A549 treated with RU486 at 1 μM for 4 hours (cell line): Measurements from ENCODE around the gene ESPN. TPM values are rescaled to one million over a fixed set of nuclear protein-coding genes. Genes with fewer than 3 reads are reported as not detected.

Experiments used
- total RNA-seq: library from RNA; stranded (reverse); fragments of 200-300 nt; extraction: Qiagen RNA extraction; gene quantifications from 5 replicates; pipeline ENCODE4 v1.2.3, GENCODE V29; 2022; ENCODE audit warnings: low read depth

The ESPN gene, protein sequence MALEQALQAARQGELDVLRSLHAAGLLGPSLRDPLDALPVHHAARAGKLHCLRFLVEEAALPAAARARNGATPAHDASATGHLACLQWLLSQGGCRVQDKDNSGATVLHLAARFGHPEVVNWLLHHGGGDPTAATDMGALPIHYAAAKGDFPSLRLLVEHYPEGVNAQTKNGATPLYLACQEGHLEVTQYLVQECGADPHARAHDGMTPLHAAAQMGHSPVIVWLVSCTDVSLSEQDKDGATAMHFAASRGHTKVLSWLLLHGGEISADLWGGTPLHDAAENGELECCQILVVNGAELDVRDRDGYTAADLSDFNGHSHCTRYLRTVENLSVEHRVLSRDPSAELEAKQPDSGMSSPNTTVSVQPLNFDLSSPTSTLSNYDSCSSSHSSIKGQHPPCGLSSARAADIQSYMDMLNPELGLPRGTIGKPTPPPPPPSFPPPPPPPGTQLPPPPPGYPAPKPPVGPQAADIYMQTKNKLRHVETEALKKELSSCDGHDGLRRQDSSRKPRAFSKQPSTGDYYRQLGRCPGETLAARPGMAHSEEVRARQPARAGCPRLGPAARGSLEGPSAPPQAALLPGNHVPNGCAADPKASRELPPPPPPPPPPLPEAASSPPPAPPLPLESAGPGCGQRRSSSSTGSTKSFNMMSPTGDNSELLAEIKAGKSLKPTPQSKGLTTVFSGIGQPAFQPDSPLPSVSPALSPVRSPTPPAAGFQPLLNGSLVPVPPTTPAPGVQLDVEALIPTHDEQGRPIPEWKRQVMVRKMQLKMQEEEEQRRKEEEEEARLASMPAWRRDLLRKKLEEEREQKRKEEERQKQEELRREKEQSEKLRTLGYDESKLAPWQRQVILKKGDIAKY
- 0.32 to 0.61 TPM (median 0.48 TPM) in 5 replicates for total RNA-seq

DNA sequence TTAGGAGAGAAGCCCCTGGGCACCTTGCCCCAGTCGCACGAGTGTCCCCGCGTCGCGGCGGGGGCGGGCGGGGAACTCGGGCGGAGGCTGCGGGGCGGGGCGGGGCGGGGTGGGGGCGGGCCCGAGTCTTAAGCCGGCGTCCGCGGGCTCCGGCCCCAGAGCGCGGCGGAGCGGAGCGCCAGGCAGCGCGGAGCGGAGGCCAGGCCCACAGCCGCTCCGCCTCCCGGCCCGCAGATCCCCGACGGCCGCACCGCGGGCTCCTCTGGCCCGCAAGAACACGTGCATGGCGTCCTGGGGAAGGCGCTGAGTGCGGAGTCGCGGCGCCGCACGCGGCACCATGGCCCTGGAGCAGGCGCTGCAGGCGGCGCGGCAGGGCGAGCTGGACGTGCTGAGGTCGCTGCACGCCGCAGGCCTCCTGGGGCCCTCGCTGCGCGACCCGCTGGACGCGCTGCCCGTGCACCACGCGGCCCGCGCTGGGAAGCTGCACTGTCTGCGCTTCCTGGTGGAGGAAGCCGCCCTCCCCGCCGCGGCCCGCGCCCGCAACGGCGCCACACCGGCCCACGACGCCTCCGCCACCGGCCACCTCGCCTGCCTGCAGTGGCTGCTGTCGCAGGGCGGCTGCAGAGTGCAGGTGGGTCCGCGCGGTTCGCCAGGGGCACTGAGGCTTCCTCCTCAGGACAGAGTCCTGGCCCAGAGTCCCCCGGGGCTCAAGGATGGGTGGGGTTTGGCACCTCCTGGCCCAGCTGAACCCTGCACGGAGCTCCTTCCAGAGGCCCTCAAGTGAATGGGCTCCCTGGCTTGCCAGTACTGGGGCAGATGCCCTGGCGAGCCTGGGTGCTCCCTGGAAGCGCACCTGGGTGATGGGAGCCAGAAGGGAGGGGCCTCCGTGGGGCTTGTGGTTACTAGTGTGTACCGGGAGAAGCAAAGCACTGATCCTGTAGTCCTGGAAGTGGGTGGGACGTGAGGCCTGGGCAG is at the start of gene ESPN:
ESPN (plus strand) TSS at position 158 of the 975 bp plus-strand sequence; CDS start at position 338, 180 bp downstream.

DNA sequence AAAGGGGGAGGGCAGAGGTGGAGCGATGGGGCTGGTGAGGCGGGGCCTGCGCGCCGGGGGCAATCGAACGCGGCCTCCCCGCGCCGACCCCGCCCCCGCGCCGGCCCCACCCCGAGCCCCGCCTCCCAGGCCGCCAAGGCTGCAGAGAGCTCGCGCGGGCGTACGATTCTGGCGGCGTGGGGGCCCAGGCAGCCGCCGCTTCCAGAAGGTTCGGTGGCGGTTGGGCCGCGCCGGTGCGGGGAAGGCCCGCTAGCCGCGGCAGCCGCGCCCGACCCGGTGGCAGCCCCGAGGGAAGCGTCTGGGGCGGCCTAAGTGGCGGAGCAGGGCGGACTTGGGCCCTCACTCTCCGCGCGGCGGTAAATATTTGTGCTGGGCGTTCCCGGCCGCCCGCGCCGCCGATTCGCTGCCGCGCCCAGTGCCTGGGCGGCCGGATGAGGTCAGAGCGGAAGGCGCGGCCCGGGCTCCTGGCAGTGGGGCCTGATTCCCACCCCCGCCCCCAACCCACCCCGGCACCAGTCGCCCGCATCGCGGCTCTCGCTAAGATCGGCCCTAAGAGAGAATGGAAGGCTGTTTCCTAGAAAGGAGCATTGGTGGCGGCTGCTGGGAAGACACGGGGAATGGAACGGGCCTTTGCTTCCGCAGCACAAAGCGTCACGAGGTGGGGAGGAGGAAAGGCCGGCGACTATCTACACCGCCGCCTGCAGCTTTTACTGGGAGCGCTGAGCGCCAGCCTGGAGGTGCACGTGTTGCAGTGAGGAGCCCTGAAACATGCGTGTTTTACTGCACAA is 31.0 kb upstream of the ESPN start, which contains the start of gene ACOT7:
ACOT7 (minus strand) TSS at position 368 of the 788 bp plus-strand sequence. CDS start 368 bp downstream, outside the sequence.

DNA sequence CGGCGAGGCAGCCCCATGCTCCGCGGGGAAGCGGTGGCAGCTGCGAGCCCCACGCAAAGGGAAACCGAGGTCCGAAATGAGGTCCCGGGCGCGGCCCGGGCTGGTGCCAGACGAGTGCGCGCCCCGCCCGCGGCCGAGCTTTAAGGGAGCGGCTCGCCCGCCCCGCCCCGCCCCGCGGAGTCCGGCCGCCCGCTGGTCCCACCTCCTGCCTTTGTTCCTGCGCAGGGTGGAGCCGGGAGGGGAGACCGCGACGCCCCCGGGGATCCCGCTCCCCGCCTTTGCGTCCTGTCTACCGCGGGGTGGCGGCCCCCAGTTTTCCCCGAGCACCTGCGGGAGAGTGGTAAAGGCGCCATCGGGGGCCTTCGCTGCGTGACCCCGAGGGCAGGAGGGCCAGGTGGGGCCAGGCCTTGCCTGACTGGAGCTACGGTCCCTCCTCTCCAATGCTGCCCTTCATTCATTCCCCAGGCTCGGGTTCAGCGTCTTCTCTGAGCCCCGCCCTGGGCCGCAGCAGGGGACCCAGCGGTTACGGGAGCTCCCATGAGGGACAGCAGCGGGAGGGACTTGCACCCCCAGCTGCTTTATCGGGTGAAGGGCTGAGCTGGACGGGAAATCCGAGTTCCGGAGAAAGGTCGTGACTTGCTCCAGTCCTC is 4.6 kb upstream of the ESPN start, which contains the start of gene HES2:
HES2 (minus strand) TSS at position 116 of the 650 bp plus-strand sequence; CDS start at position 17, 99 bp downstream.

DNA sequence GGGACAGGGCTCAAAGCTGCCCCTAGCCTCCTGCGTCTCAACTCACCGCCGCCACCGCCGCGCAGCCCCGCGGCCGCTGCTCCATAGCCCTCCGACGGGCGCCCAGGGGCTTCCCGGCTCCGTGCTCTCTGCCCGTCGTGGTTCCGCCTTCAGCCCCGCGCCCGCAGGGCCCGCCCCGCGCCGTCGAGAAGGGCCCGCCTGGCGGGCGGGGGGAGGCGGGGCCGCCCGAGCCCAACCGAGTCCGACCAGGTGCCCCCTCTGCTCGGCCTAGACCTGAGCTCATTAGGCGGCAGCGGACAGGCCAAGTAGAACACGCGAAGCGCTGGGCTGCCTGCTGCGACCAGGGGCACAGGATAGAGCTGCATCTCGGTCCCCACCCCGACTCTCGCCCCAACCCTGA is 41.4 kb downstream of the ESPN start, which contains the start of gene TNFRSF25:
TNFRSF25 (minus strand) TSS at position 151 of the 400 bp plus-strand sequence; CDS start at position 85, 66 bp downstream.

DNA sequence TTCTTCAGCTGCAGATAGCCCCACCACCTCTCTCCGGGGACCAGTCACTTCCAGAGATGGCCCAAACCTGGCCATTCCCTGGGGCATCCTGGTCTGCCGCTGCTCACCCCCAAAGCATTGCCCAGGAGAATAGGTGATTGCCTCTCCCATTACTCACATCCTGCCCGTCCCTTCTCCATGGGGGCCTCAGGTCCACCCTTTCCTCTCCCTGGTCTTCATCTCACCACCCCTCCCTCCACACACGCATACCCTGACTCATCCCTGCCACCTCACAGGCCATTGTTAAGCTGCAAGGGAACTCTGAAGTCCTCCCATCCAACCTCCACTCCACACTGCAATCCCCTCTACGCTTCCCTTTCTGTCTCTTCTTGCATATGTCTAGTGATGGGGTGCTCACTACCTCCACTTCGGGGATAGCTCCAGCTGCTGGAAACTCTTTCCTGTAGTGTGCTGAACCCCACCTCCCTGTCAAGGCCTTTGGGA is 66.9 kb downstream of the ESPN start, which contains the start of gene PLEKHG5:
PLEKHG5 (minus strand) TSS at position 188 of the 483 bp plus-strand sequence. CDS start 14,096 bp downstream, outside the sequence.

Other genes starting within 250 kb of the ESPN start
- 0.66 to 1.3 TPM (median 0.77 TPM) in 5 replicates for gene CHD5, start 244.5 kb upstream of the ESPN start, total RNA-seq
- gene RPL22, start 225.2 kb upstream of the ESPN start, total RNA-seq, result 335 to 538 TPM (median 423 TPM) in 5 replicates
- 9.8 to 16.6 TPM (median 14.4 TPM) in 5 replicates for gene RNF207, start 218.7 kb upstream of the ESPN start, total RNA-seq
- 45.8 to 60.5 TPM (median 56.1 TPM) in 5 replicates for gene ICMT, start 188.8 kb upstream of the ESPN start, total RNA-seq
- gene HES3, start 180.6 kb upstream of the ESPN start, total RNA-seq, result not detected in 5 replicates
- gene GPR153, start 163.7 kb upstream of the ESPN start, total RNA-seq, result 0.64 to 1.4 TPM (median 1.1 TPM) in 5 replicates
- 53.5 to 77.1 TPM (median 70.0 TPM) in 5 replicates for gene ACOT7, start 31.0 kb upstream of the ESPN start, total RNA-seq
- 2.3 to 4.7 TPM (median 4.2 TPM) in 5 replicates for gene HES2, start 4.9 kb upstream of the ESPN start, total RNA-seq
- gene TNFRSF25, start 41.4 kb downstream of the ESPN start, total RNA-seq, result 1.8 to 4.0 TPM (median 2.4 TPM) in 5 replicates
- gene PLEKHG5, start 66.9 kb downstream of the ESPN start, total RNA-seq, result 2.1 to 4.0 TPM (median 2.8 TPM) in 5 replicates
- gene NOL9, start 129.7 kb downstream of the ESPN start, total RNA-seq, result 3.3 to 5.1 TPM (median 4.5 TPM) in 5 replicates
- not detected in 5 replicates for gene TAS1R1, start 130.5 kb downstream of the ESPN start, total RNA-seq
- 9.4 to 14.3 TPM (median 11.2 TPM) in 5 replicates for gene ZBTB48, start 155.2 kb downstream of the ESPN start, total RNA-seq
- 20.6 to 32.5 TPM (median 26.0 TPM) in 5 replicates for gene KLHL21, start 178.1 kb downstream of the ESPN start, total RNA-seq
- gene PHF13, start 189.0 kb downstream of the ESPN start, total RNA-seq, result 7.7 to 10.7 TPM (median 9.4 TPM) in 5 replicates
- 14.9 to 17.9 TPM (median 17.2 TPM) in 5 replicates for gene THAP3, start 200.1 kb downstream of the ESPN start, total RNA-seq